Caco-2 (cell line): ENCODE results near the gene C20orf96. TPM values are rescaled to one million over a fixed set of nuclear protein-coding genes. Genes with fewer than 3 reads are reported as not detected.
A peak's percentile ranks its signal among the peaks of the same experiment; 100 is the strongest.
"Not testable (repeated sequence)": the region's sequence is repeated elsewhere in the genome, so short reads cannot be mapped to it uniquely, and the experiment has no call there.

Source experiments
- Bru-seq: library from RNA; stranded (reverse); fragments of 400-500 nt; gene quantifications from one replicate; lab custom pipeline; 2021; lab: Mats Ljungman, UMichigan
- BruChase-seq, 2 experiments: library from RNA; stranded (reverse); fragments of 400-500 nt; gene quantifications; one replicate each; lab custom pipeline; 2021; lab: Mats Ljungman, UMichigan
- BruUV-seq: library from RNA; stranded (reverse); fragments of 400-500 nt; replicated peaks from 2 replicates; lab custom pipeline; 2021; lab: Mats Ljungman, UMichigan
- CTCF ChIA-PET: fragments of 300-600 bp; sonication (Branson Sonifier 250); formaldehyde crosslinking; loops from one replicate; lab custom pipeline; 2022; ENCODE audit warnings: antibody characterized with exemption; lab: Charles Lee
- POLR2A ChIA-PET: fragments of 300-600 bp; sonication (Branson Sonifier 250); formaldehyde crosslinking; loops from one replicate; lab custom pipeline; 2022; ENCODE audit warnings: antibody characterized with exemption; lab: Charles Lee
- DNase-seq, 2 experiments: peaks; one replicate each; pipeline versions ENCODE4 v3.0.0 to v3.0.0-alpha.2; 2020 to 2022
- H3K27me3 ChIP-seq: replicated peaks from 2 replicates; pipeline ENCODE4 v1.6.0; 2011; ENCODE audit warnings: low read length; ENCODE audit not compliant: control insufficient read depth, insufficient read depth
- H3K36me3 ChIP-seq: 2 replicates; pipeline ENCODE4 v1.5.1; 2011; ENCODE audit warnings: low read length; ENCODE audit not compliant: control insufficient read depth, insufficient read depth
- H3K4me1 ChIP-seq: fragments of 250-450 bp; sonication (Bioruptor Pico); 2 replicates; pipeline ENCODE4 v1.5.1; 2020; ENCODE audit warnings: mild to moderate bottlenecking
- H3K4me3 ChIP-seq: 2 replicates; pipeline ENCODE4 v1.5.1; 2011; ENCODE audit warnings: low read depth, mild to moderate bottlenecking, control low read depth, low read length
- H3K9me3 ChIP-seq: fragments of 250-450 bp; sonication (Bioruptor Pico); 2 replicates; pipeline ENCODE4 v1.5.1; 2020; ENCODE audit warnings: mild to moderate bottlenecking, moderate library complexity
- H3K27ac Mint-ChIP-seq: one replicate; pipeline ENCODE4 v1.8.0; 2022; ENCODE audit warnings: mixed read lengths; ENCODE audit not compliant: unreplicated experiment
- H3K27me3 Mint-ChIP-seq: one replicate; pipeline ENCODE4 v1.8.0; 2022; ENCODE audit warnings: mixed read lengths; ENCODE audit not compliant: insufficient read depth, unreplicated experiment
- H3K36me3 Mint-ChIP-seq: one replicate; pipeline ENCODE4 v1.8.0; 2022; ENCODE audit warnings: mild to moderate bottlenecking, mixed read lengths; ENCODE audit not compliant: insufficient read depth, unreplicated experiment
- H3K4me1 Mint-ChIP-seq: one replicate; pipeline ENCODE4 v1.8.0; 2022; ENCODE audit warnings: low read depth, mixed read lengths; ENCODE audit not compliant: unreplicated experiment
- H3K4me3 Mint-ChIP-seq: one replicate; pipeline ENCODE4 v1.8.0; 2022; ENCODE audit warnings: mild to moderate bottlenecking, moderate library complexity, mixed read lengths; ENCODE audit not compliant: unreplicated experiment
- H3K9me3 Mint-ChIP-seq: one replicate; pipeline ENCODE4 v1.8.0; 2022; ENCODE audit warnings: mixed read lengths; ENCODE audit not compliant: unreplicated experiment
- intact Hi-C: fragments of 100-400 bp; cut with micrococcal nuclease; formaldehyde crosslinking; loops from one replicate; pipeline ENCODE4 v1.10.0; 2022; ENCODE audit not compliant: unreplicated experiment
- long read RNA-seq: library from polyadenylated mRNA; stranded (forward); transcript quantifications from one replicate; pipeline ENCODE4 v2.0.0, GENCODE V29; 2022
- total RNA-seq: library from RNA; stranded (reverse); gene quantifications from 2 replicates; pipeline ENCODE4 v1.2.3, GENCODE V29; 2022
- TF ChIP-seq, protein P1 (sequence below), 2 experiments: fragments of 200-600 bp in 1 of 2; IDR thresholded peaks; 1 replicate in 1 of 2; 2 replicates in 1 of 2; pipeline versions ENCODE4 v1.5.1 to v1.8.0; 2011 to 2022; ENCODE audit warnings: antibody characterized with exemption in 1 of 2, control low read depth in 1 of 2, inconsistent platforms in 1 of 2, low read depth in 1 of 2, low read length in 1 of 2, mild to moderate bottlenecking in 1 of 2, moderate library complexity in 1 of 2; ENCODE audit not compliant: insufficient read depth in 1 of 2, severe bottlenecking in 1 of 2, unreplicated experiment in 1 of 2

C20orf96 gene, protein sequence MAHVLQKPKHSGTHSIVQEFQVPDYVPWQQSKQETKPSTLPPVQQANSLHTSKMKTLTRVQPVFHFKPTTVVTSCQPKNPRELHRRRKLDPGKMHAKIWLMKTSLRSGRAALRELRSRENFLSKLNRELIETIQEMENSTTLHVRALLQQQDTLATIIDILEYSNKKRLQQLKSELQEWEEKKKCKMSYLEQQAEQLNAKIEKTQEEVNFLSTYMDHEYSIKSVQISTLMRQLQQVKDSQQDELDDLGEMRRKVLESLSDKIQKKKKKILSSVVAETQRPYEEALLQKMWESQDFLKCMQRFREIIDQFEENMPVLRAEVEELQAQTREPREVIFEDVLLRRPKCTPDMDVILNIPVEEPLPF
- total RNA-seq (10.3 and 11.5 TPM in 2 replicates), Bru-seq, nascent RNA (percentile 54 among the genes with signal in this experiment), BruChase-seq, experiment 1, labeled RNA remaining after a 2-hour chase (percentile 55 among the genes with signal in this experiment), BruChase-seq, experiment 2, labeled RNA remaining after a 6-hour chase (percentile 60 among the genes with signal in this experiment)
- long read RNA-seq, transcript C20orf96-202 (9 exons, 1,420 nt) = major isoform, 5 of 16 reads
- long read RNA-seq, partial matches to known transcripts = 3 of 16 reads
- long read RNA-seq, other reads (novel, unspliced or antisense) = 8 of 16 reads

DNA sequence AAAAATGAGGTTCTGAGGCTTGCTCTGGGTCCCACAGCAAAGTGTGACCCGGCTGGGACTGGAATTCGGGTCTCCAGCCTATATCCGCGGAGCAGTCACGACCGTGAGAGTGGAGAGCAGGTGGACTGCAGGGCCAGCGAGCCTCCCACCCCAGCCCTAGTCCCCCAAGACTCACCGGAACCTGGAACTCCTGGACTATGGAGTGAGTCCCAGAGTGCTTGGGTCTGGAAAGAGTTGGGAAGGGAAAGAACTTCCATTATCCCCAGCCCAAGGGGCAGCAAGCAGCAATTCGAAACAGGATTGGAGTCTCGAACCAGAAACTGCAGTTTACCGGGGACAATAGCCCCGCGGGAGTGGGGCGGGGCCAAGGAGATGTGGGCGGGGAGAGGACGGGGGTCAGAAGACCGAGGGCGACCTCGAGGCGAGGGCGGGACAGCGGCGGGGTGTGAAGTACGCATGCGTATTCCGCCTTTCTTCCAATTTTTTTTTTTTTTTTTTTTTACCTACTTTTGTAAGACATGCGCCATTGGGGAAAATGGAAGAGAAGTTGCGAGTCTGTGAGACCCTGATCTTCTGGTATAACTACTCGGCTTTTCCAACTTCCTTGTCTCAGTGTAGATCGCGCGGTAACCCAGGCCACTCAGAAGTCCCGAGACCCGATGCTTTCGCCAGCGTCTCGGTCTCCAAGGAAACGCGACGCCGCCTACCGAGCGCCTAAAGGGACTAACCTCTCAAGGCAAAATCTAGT lies at the start of gene C20orf96:
TSS of gene C20orf96 (minus strand) at position 667 of the 748 bp plus-strand sequence. CDS start at position 527, 140 bp downstream.
- Mint-ChIP-seq H3K4me3 (no peak within 1 kb of the TSS), H3K4me1 (no peaks in the 10 kb centered on the region), H3K36me3 (no peaks in the 10 kb centered on the region), H3K9me3 (no peaks in the 10 kb centered on the region), H3K27me3 (no peaks in the 10 kb centered on the region), H3K27ac (no peak within 1 kb of the TSS)
- POLR2A ChIA-PET = no interaction called here
- H3K27me3 ChIP-seq = no peaks in the 10 kb centered on the region
- CTCF ChIA-PET = no interaction called here
- peak within 1 kb of the TSS; percentile 74 for H3K4me3 ChIP-seq
- H3K9me3 ChIP-seq = no peaks in the 10 kb centered on the region
- BruUV-seq = no TSS peak
- H3K36me3 ChIP-seq = no peaks in the 10 kb centered on the region
- intact Hi-C loops = no loop called here
- TF ChIP-seq, protein P1, sequence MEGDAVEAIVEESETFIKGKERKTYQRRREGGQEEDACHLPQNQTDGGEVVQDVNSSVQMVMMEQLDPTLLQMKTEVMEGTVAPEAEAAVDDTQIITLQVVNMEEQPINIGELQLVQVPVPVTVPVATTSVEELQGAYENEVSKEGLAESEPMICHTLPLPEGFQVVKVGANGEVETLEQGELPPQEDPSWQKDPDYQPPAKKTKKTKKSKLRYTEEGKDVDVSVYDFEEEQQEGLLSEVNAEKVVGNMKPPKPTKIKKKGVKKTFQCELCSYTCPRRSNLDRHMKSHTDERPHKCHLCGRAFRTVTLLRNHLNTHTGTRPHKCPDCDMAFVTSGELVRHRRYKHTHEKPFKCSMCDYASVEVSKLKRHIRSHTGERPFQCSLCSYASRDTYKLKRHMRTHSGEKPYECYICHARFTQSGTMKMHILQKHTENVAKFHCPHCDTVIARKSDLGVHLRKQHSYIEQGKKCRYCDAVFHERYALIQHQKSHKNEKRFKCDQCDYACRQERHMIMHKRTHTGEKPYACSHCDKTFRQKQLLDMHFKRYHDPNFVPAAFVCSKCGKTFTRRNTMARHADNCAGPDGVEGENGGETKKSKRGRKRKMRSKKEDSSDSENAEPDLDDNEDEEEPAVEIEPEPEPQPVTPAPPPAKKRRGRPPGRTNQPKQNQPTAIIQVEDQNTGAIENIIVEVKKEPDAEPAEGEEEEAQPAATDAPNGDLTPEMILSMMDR (IDR thresholded peaks at IDR 0.05; ENCODE audit: insufficient read depth in 1 of 2, low read depth in 1 of 2, low read length in 1 of 2, severe bottlenecking in 1 of 2, unreplicated experiment in 1 of 2) = peak; percentile 62 to 76
- peak; percentile 93 for DNase-seq
- peaks cover 20% of the 10 kb centered on the region for H3K4me1 ChIP-seq

- H3K4me1 ChIP-seq, H3K36me3 ChIP-seq, intact Hi-C loops, H3K27me3 Mint-ChIP-seq, H3K9me3 ChIP-seq, H3K4me3 Mint-ChIP-seq, DNase-seq, BruUV-seq, H3K36me3 Mint-ChIP-seq, CTCF ChIA-PET, H3K4me1 Mint-ChIP-seq, H3K9me3 Mint-ChIP-seq, H3K4me3 ChIP-seq, H3K27ac Mint-ChIP-seq, H3K27me3 ChIP-seq: not testable (repeated sequence)
- POLR2A ChIA-PET = interaction anchor here (1.1 kb wide), 1 partner anchor 11 kb away, joined by 6 read pairs; the partner anchor contains the start of gene SOX12
Observed at GRCh38 chr20:336040-336439, 45.5 kb upstream of the C20orf96 start.

DNA sequence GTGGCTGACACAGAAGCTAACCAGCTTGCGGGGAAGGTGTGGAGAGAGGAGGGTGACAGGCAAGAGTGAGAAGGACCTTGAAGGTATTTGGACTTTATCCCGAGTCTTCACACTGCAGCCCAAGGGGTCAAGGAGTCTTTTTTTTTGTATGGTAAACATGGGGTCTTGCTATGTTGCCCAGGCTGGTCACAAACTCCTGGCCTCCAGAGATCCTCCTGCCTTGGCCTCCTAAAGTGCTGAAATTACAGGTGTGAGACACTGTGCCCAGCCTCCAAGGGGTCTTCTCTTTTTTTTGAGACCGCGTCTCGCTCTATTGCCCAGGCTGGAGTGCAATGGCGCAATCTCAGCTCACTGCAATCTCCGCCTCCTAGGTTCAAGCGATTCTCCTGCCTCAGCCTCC lies 44.0 kb upstream of the C20orf96 start:
- Histone ChIP-seq H3K4me1 (no peaks in the 10 kb centered on the region), H3K27me3 (no peaks in the 10 kb centered on the region), H3K9me3 (no peaks in the 10 kb centered on the region), H3K36me3 (no peaks in the 10 kb centered on the region), H3K4me3 (no peak overlapping the region)
- no peak for DNase-seq
- Mint-ChIP-seq H3K27ac (no peak overlapping the region), H3K36me3 (no peaks in the 10 kb centered on the region), H3K4me1 (no peaks in the 10 kb centered on the region), H3K27me3 (no peaks in the 10 kb centered on the region), H3K9me3 (no peaks in the 10 kb centered on the region), H3K4me3 (no peak overlapping the region)
- ChIA-PET POLR2A (no interaction called here), CTCF (no interaction called here)
- intact Hi-C loops = no loop called here
- no TSS peak for BruUV-seq
- TF ChIP-seq, protein P1 (IDR thresholded peaks at IDR 0.05; ENCODE audit: insufficient read depth in 1 of 2, low read depth in 1 of 2, low read length in 1 of 2, severe bottlenecking in 1 of 2, unreplicated experiment in 1 of 2) = no peak
